A549 (cell line): ENCODE data around the gene SH2B2. TPM values are rescaled to one million over a fixed set of nuclear protein-coding genes. Genes with fewer than 3 reads are reported as not detected.

ENCODE experiments used
- ATAC-seq, 2 experiments: fragments of 200-7000 bp in 1 of 2; fragments of >200 bp in 1 of 2; cut with Nextera tagmentation in 1 of 2; cut with Tn5 transposase in 1 of 2; 3 replicates each; pipeline versions ENCODE4 v1.8.0 to v1.9.1; 2018 to 2020; ENCODE audit warnings: mild to moderate bottlenecking in 1 of 2, moderate library complexity in 1 of 2
- CTCF ChIA-PET: fragments of 300-600 bp; sonication (Branson Sonifier 250); formaldehyde crosslinking; extraction: SDS; loops from one replicate; lab custom pipeline; 2021; ENCODE audit warnings: antibody characterized with exemption, inconsistent platforms; lab: Yijun Ruan, JAX
- POLR2A ChIA-PET: fragments of 350-600 bp; formaldehyde crosslinking; extraction: SDS; loops from one replicate; lab custom pipeline; 2021; ENCODE audit warnings: antibody characterized with exemption, inconsistent platforms; lab: Yijun Ruan, JAX
- DNase-seq, 2 experiments: peaks; one replicate each; pipeline versions ENCODE4 v3.0.0 to v3.0.0-alpha.2; 2011 to 2016; ENCODE audit warnings: low read depth in 1 of 2, low spot score in 1 of 2
- FAIRE-seq: peaks from 2 replicates; lab custom pipeline; 2011; peaks lifted over from hg19 to GRCh38; lab: Jason Lieb, UNC
- H3K27ac ChIP-seq, 2 experiments: fragments of >200 bp; sonication (Bioruptor Twin); formaldehyde crosslinking; 3 replicates each; pipeline ENCODE4 v1.5.1; 2016 to 2017
- H3K4me1 ChIP-seq: fragments of >200 bp; sonication (Bioruptor Twin); formaldehyde crosslinking; 3 replicates; pipeline ENCODE4 v1.6.1; 2016
- H3K4me2 ChIP-seq: fragments of >200 bp; sonication (Bioruptor Twin); formaldehyde crosslinking; 3 replicates; pipeline ENCODE4 v1.6.1; 2016
- H3K4me3 ChIP-seq: fragments of >200 bp; sonication (Bioruptor Twin); formaldehyde crosslinking; 3 replicates; pipeline ENCODE4 v1.5.1; 2016
- H3K9me3 ChIP-seq: fragments of >200 bp; sonication (Bioruptor Twin); formaldehyde crosslinking; 3 replicates; pipeline ENCODE4 v1.6.1; 2016
- BHLHE40 ChIP-seq: IDR thresholded peaks from 2 replicates; pipeline ENCODE4 v1.6.1; 2012; ENCODE audit warnings: low read depth, low read length, inconsistent platforms
- CBX8 ChIP-seq: fragments of 200-600 bp; sonication (generic); IDR thresholded peaks from 2 replicates; pipeline ENCODE4 v1.6.1; 2016
- CEBPB ChIP-seq, 2 experiments: fragments of >200 bp in 1 of 2; sonication (Bioruptor Twin) in 1 of 2; formaldehyde crosslinking in 1 of 2; IDR thresholded peaks; 2 replicates each; pipeline ENCODE4 v1.6.1; 2012 to 2016
- EHF ChIP-seq: fragments of 250-450 bp; sonication (Bioruptor Pico); IDR thresholded peaks from 2 replicates; pipeline ENCODE4 v1.5.0; 2020; ENCODE audit warnings: mild to moderate bottlenecking
- FOSB ChIP-seq: fragments of 250-450 bp; sonication (Bioruptor Pico); IDR thresholded peaks from 2 replicates; pipeline ENCODE4 v1.5.0; 2020; ENCODE audit warnings: mild to moderate bottlenecking, moderate library complexity
- FOSL2 ChIP-seq, 2 experiments: fragments of 450-650 bp in 1 of 2; fragments of >200 bp in 1 of 2; sonication (Bioruptor Twin) in 1 of 2; formaldehyde crosslinking; IDR thresholded peaks; 2 replicates each; pipeline versions ENCODE4 v1.5.0 to v1.6.1; 2016 to 2020; ENCODE audit warnings: mild to moderate bottlenecking in 1 of 2, moderate library complexity in 1 of 2
- GATA3 ChIP-seq: IDR thresholded peaks from 2 replicates; pipeline ENCODE4 v1.6.1; 2012; ENCODE audit warnings: borderline replicate concordance
- HEYL ChIP-seq: fragments of 250-450 bp; sonication (Bioruptor Pico); IDR thresholded peaks from 2 replicates; pipeline ENCODE4 v1.8.0; 2021; ENCODE audit warnings: mild to moderate bottlenecking, moderate library complexity
- HOXA7 ChIP-seq: fragments of 250-450 bp; sonication (Bioruptor Pico); IDR thresholded peaks from 2 replicates; pipeline ENCODE4 v1.5.0; 2020; ENCODE audit warnings: mild to moderate bottlenecking, moderate library complexity
- HOXB5 ChIP-seq: fragments of 250-450 bp; sonication (Bioruptor Pico); IDR thresholded peaks from 2 replicates; pipeline ENCODE4 v1.5.0; 2020; ENCODE audit warnings: mild to moderate bottlenecking, moderate library complexity
- JUNB ChIP-seq: fragments of >200 bp; sonication (Bioruptor Twin); formaldehyde crosslinking; IDR thresholded peaks from 2 replicates; pipeline ENCODE4 v1.6.1; 2016
- KDM1A ChIP-seq: fragments of 200-600 bp; sonication (generic); IDR thresholded peaks from 2 replicates; pipeline ENCODE4 v1.6.1; 2016; ENCODE audit warnings: low read depth, mild to moderate bottlenecking
- NFE2L2 ChIP-seq: fragments of 150-350 bp; conservative IDR thresholded peaks from 2 replicates; pipeline ENCODE4 v1.6.1; 2014; ENCODE audit warnings: low read length
- NPAS2 ChIP-seq: fragments of 250-450 bp; sonication (Bioruptor Pico); IDR thresholded peaks from 2 replicates; pipeline ENCODE4 v1.8.0; 2022; ENCODE audit warnings: mild to moderate bottlenecking, moderate library complexity, borderline replicate concordance
- PHF8 ChIP-seq: fragments of 200-600 bp; sonication (generic); IDR thresholded peaks from 2 replicates; pipeline ENCODE4 v1.6.1; 2016; ENCODE audit warnings: low read depth, mild to moderate bottlenecking, antibody characterized with exemption, moderate library complexity, borderline replicate concordance
- POLR2A ChIP-seq: IDR thresholded peaks from 2 replicates; pipeline ENCODE4 v1.6.1; 2012; ENCODE audit warnings: mild to moderate bottlenecking, low read length
- RARB ChIP-seq: fragments of 250-450 bp; sonication (Bioruptor Pico); IDR thresholded peaks from 2 replicates; pipeline ENCODE4 v1.8.0; 2021; ENCODE audit warnings: mild to moderate bottlenecking, moderate library complexity
- RCOR1 ChIP-seq: fragments of 150-350 bp; IDR thresholded peaks from 2 replicates; pipeline ENCODE4 v1.6.1; 2014; ENCODE audit warnings: antibody characterized with exemption, low read length, low read depth
- RFX5 ChIP-seq: fragments of 450-650 bp; IDR thresholded peaks from 2 replicates; pipeline ENCODE4 v1.7.1; 2014; ENCODE audit warnings: antibody characterized with exemption, mild to moderate bottlenecking, moderate library complexity
- RNF2 ChIP-seq: fragments of 200-600 bp; sonication (generic); IDR thresholded peaks from 2 replicates; pipeline ENCODE4 v1.6.1; 2016; ENCODE audit warnings: low read depth, mild to moderate bottlenecking, antibody characterized with exemption, moderate library complexity, borderline replicate concordance
- SMC3 ChIP-seq: fragments of >200 bp; sonication (Bioruptor Twin); formaldehyde crosslinking; IDR thresholded peaks from 3 replicates; pipeline ENCODE4 v1.6.1; 2018; ENCODE audit warnings: inconsistent platforms
- SREBF2 ChIP-seq: fragments of 450-650 bp; IDR thresholded peaks from 2 replicates; pipeline ENCODE4 v1.6.1; 2014; ENCODE audit warnings: mild to moderate bottlenecking, moderate library complexity
- TP53 ChIP-seq: fragments of 250-450 bp; sonication (Bioruptor Pico); IDR thresholded peaks from 2 replicates; pipeline ENCODE4 v1.5.0; 2021; ENCODE audit warnings: mild to moderate bottlenecking, moderate library complexity
- ZC3H11A ChIP-seq: fragments of 450-650 bp; IDR thresholded peaks from 2 replicates; pipeline ENCODE4 v1.6.1; 2014; ENCODE audit warnings: antibody characterized with exemption, mild to moderate bottlenecking
- ZNF302 ChIP-seq: fragments of 250-450 bp; sonication (Bioruptor Pico); IDR thresholded peaks from 2 replicates; pipeline ENCODE4 v1.9.0; 2021; ENCODE audit warnings: inconsistent platforms, mild to moderate bottlenecking, moderate library complexity
- WGBS: methylation state at CpG from one replicate; pipeline ENCODE4 v1.1.6; 2017; ENCODE audit errors: missing lambda C conversion rate; 5-methylcytosine and 5-hydroxymethylcytosine counted together
- polyA plus RNA-seq, 4 experiments: library from polyadenylated mRNA; depleted of rRNA in 3 of 4; stranded (reverse); fragments of >200 nt; fragmentation: RNase III in 1 of 4; extraction: RNeasy Plus Mini Kit Qiagen cat#74134 plus additional on column Dnase treatment in 1 of 4; gene quantifications; 2 replicates in 3 of 4; 3 replicates in 1 of 4; pipeline ENCODE4 v1.2.3, GENCODE V29; 2011 to 2017
- TF ChIP-seq, protein P1 (sequence below): fragments of 450-650 bp; IDR thresholded peaks from 2 replicates; pipeline ENCODE4 v1.6.1; 2014; ENCODE audit warnings: antibody characterized with exemption
- TF ChIP-seq, protein P2 (sequence below): fragments of >200 bp; sonication (Bioruptor Twin); formaldehyde crosslinking; IDR thresholded peaks from 3 replicates; pipeline ENCODE4 v1.5.1; 2016
- TF ChIP-seq, protein P3 (sequence below): fragments of 150-350 bp; IDR thresholded peaks from 2 replicates; pipeline ENCODE4 v1.6.1; 2014; ENCODE audit warnings: low read depth, mild to moderate bottlenecking, low read length
- TF ChIP-seq, protein P4 (sequence below): IDR thresholded peaks from 2 replicates; pipeline ENCODE4 v1.6.1; 2012
- TF ChIP-seq, protein P5 (sequence below): fragments of >200 bp; sonication (Bioruptor Twin); formaldehyde crosslinking; IDR thresholded peaks from 2 replicates; pipeline ENCODE4 v1.6.1; 2016

The SH2B2 gene
- polyA plus RNA-seq, 2 of the 4 experiments (the other 2 are of a cell fraction) = 1.1 to 2.3 TPM

DNA sequence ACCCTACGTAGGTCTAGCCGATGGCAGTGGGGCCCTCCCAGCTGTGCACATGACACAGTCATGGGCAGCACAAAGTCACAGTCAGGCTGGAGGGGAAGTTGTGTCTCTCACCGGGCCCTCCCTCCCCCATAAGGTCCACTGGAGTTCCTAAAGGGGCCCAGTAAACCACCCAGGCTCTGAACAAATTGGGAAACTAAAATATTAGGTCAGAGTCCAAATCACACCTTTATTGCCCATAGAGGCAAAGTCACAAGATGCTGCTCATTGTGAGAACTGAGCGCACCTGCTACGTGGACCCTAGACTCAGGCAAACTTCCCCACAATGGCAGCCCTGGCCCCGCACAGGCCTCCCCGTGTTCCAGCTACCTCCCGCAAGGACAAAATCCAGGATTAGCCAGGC is 45.2 kb upstream of the SH2B2 start (continued):
- TF ChIP-seq EHF (CRISPR knock-in tag) = no peak
- TF ChIP-seq FOSB = no peak
- TF ChIP-seq TP53 (CRISPR knock-in tag) = no peak
- TF ChIP-seq, protein P1, sequence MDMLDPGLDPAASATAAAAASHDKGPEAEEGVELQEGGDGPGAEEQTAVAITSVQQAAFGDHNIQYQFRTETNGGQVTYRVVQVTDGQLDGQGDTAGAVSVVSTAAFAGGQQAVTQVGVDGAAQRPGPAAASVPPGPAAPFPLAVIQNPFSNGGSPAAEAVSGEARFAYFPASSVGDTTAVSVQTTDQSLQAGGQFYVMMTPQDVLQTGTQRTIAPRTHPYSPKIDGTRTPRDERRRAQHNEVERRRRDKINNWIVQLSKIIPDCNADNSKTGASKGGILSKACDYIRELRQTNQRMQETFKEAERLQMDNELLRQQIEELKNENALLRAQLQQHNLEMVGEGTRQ = no peak
- TF ChIP-seq NPAS2 (CRISPR knock-in tag) = no peak
- TF ChIP-seq, all 56 proteins: peak for 0

DNA sequence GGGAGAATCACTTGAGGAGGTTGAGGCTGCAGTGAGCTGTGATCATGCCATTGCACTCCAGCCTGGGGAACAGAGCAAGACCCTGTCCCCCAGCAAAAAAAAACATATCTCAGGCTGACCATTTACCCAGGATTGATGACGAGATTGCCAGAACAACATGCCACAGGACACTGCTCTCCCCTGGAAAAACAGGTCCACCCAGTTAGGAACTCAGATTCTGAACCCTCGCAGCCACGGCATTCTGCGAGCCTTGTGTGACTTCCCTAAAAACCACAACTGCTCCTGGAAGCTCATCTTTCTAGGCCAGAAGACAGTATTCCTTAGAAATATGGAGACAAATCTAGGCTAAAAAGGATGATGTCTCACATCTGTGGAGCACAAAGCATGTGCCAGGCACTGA is 42.1 kb upstream of the SH2B2 start:
- Histone ChIP-seq H3K4me1 (no peaks in the 10 kb centered on the region), H3K4me2 (no peak overlapping the region), H3K4me3 (no peak overlapping the region), H3K27ac (no peak overlapping the region), H3K9me3 (no peaks in the 10 kb centered on the region)
- ATAC-seq (no peak), DNase-seq (no peak), FAIRE-seq (no peak)
- ChIA-PET POLR2A (no interaction called here), CTCF (interaction anchor here (1.0 to 5.2 kb wide), 3 partner anchors 8 to 642 kb away, joined by 3 to 30 read pairs (median 4); no protein-coding TSS in a partner anchor)
- no peak for TF ChIP-seq KDM1A
- TF ChIP-seq FOSL2 (IDR thresholded peaks at IDR 0.05) = no peak
- no peak for TF ChIP-seq FOSL2 (CRISPR knock-in tag; IDR thresholded peaks at IDR 0.05)
- no peak for TF ChIP-seq RARB
- TF ChIP-seq CBX8 = no peak
- no peak for TF ChIP-seq HOXB5 (CRISPR knock-in tag)
- TF ChIP-seq, protein P2, sequence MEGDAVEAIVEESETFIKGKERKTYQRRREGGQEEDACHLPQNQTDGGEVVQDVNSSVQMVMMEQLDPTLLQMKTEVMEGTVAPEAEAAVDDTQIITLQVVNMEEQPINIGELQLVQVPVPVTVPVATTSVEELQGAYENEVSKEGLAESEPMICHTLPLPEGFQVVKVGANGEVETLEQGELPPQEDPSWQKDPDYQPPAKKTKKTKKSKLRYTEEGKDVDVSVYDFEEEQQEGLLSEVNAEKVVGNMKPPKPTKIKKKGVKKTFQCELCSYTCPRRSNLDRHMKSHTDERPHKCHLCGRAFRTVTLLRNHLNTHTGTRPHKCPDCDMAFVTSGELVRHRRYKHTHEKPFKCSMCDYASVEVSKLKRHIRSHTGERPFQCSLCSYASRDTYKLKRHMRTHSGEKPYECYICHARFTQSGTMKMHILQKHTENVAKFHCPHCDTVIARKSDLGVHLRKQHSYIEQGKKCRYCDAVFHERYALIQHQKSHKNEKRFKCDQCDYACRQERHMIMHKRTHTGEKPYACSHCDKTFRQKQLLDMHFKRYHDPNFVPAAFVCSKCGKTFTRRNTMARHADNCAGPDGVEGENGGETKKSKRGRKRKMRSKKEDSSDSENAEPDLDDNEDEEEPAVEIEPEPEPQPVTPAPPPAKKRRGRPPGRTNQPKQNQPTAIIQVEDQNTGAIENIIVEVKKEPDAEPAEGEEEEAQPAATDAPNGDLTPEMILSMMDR = no peak
- no peak for TF ChIP-seq EHF (CRISPR knock-in tag)
- TF ChIP-seq, protein P3, sequence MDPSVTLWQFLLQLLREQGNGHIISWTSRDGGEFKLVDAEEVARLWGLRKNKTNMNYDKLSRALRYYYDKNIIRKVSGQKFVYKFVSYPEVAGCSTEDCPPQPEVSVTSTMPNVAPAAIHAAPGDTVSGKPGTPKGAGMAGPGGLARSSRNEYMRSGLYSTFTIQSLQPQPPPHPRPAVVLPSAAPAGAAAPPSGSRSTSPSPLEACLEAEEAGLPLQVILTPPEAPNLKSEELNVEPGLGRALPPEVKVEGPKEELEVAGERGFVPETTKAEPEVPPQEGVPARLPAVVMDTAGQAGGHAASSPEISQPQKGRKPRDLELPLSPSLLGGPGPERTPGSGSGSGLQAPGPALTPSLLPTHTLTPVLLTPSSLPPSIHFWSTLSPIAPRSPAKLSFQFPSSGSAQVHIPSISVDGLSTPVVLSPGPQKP = no peak
- no peak for TF ChIP-seq SMC3
- no peak for TF ChIP-seq RFX5
- no peak for TF ChIP-seq RNF2
- TF ChIP-seq CEBPB (IDR thresholded peaks at IDR 0.05) = no peak
- TF ChIP-seq TP53 (CRISPR knock-in tag) = no peak
- no peak for TF ChIP-seq POLR2A
- TF ChIP-seq BHLHE40 = no peak
- no peak for TF ChIP-seq JUNB
- TF ChIP-seq, protein P4, sequence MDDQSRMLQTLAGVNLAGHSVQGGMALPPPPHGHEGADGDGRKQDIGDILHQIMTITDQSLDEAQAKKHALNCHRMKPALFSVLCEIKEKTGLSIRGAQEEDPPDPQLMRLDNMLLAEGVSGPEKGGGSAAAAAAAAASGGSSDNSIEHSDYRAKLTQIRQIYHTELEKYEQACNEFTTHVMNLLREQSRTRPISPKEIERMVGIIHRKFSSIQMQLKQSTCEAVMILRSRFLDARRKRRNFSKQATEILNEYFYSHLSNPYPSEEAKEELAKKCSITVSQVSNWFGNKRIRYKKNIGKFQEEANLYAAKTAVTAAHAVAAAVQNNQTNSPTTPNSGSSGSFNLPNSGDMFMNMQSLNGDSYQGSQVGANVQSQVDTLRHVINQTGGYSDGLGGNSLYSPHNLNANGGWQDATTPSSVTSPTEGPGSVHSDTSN = no peak
- TF ChIP-seq, protein P5, sequence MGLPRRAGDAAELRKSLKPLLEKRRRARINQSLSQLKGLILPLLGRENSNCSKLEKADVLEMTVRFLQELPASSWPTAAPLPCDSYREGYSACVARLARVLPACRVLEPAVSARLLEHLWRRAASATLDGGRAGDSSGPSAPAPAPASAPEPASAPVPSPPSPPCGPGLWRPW = no peak
- no peak for TF ChIP-seq HOXA7 (CRISPR knock-in tag)
- 85% methylated on average over 4 of the region's 4 CpGs for WGBS

DNA sequence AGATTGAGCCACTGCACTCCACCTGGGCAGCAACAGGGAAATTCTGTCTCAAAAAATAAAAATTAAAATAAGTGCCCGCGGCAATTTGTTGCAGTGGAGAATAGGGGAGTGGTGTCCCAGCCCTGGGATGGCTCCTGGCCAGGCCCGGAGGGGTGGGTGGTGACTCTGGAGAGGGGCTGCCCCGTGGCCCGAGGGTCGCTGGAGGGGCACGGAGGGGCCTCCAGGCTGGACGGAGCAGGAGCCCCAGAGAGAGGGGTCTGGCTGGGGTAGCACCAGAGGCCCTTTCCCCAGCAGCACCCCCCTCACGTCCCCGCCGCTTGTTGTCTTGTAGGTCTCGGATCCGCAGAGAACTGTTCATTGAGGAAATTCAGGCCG is 38.6 kb upstream of the SH2B2 start:
- no peak for DNase-seq
- no peak overlapping the region for H3K4me2 ChIP-seq
- WGBS = 97% methylated on average over 13 of the region's 14 CpGs
- no peak for ATAC-seq
- H3K4me1 ChIP-seq = no peaks in the 10 kb centered on the region
- no peaks in the 10 kb centered on the region for H3K9me3 ChIP-seq
- ChIA-PET CTCF (interaction anchor here (0.6 to 5.2 kb wide), 4 partner anchors 12 to 646 kb away, joined by 3 to 30 read pairs (median 6); no protein-coding TSS in a partner anchor), POLR2A (no interaction called here)
- TF ChIP-seq, protein P1 = no peak
- TF ChIP-seq, protein P5 = no peak
- TF ChIP-seq NPAS2 (CRISPR knock-in tag) (no peak), ZNF302 (CRISPR knock-in tag) (no peak), POLR2A (no peak), RCOR1 (no peak), BHLHE40 (no peak), SREBF2 (no peak), PHF8 (no peak), NFE2L2 (no peak), ZC3H11A (no peak), RNF2 (no peak), GATA3 (no peak), HEYL (no peak)
- H3K4me3 ChIP-seq = no peak overlapping the region
- no peak overlapping the region for H3K27ac ChIP-seq
- FAIRE-seq = no peak
